ENCODE results near the gene SLC35E1. TPM values are rescaled to one million over a fixed set of nuclear protein-coding genes. Genes with fewer than 3 reads are reported as not detected.

The SLC35E1 gene
- total RNA-seq, 1 donor from 2014 or later, result 26.8 TPM

DNA sequence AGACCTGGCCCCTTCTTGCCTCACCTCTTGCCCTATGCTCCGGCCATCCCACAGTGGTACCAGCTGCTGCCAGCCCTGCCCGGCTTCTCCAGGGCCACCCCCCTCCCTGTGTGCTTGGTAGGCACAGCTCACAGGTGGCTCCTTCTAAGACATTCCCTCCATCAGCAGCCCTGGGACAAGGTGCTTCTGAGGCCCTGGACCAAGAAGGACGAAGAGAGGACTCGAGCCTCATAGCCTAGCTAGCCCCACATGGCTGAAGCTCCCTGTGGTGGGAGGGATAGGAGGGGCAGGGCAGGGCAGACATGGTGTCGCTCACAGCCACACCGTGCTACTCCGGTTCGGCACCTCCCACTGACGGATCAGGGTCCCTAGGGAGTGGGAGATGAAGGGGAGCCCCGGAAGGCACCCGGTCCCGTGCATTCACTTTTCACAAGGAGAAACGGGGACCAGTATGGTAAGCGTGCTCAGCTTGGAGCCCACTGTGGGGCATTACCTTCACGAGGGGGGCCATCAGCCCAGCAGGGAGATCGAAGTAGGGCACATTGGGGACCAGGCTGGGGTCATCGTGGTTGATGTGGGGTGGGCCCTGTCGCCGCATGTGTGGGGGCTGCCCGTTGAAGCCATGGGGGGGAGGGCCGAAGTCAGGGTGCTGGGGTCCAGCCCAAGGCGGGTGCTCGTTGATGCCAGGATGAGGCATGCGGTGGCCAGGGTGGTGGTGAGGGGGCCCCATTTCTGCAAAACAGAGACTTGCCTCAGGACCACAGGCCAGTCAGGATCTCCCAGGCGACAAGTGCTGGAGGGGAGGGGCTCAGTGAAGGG lies 49.4 kb downstream of the SLC35E1 start:
- no peaks in the 10 kb centered on the region for H3K9me3 ChIP-seq (replicated peaks)
- H3K4me1 ChIP-seq, result peaks cover 4% of the 10 kb centered on the region
- H3K27me3 ChIP-seq (ENCODE audit: low read depth), result no peaks in the 10 kb centered on the region
- TF ChIP-seq CTCF (IDR thresholded peaks at IDR 0.05; ENCODE audit: borderline replicate concordance), result no peak
- intact Hi-C loops (cut with micrococcal nuclease), result no loop called here
- no peak overlapping the region for H3K27ac ChIP-seq (replicated peaks)
- H3K36me3 ChIP-seq, result peaks cover 99% of the 10 kb centered on the region
- DNase-seq, result no peak
- H3K4me3 ChIP-seq, result no peak overlapping the region

- intact Hi-C loops (cut with micrococcal nuclease), result no loop called here
- H3K36me3 ChIP-seq, result peaks cover 99% of the 10 kb centered on the region
- TF ChIP-seq CTCF (IDR thresholded peaks at IDR 0.05; ENCODE audit: borderline replicate concordance), result no peak
- no peak for DNase-seq
- H3K27me3 ChIP-seq (ENCODE audit: low read depth), result no peaks in the 10 kb centered on the region
- peaks cover 2% of the 10 kb centered on the region for H3K4me1 ChIP-seq
- H3K27ac ChIP-seq (replicated peaks), result no peak overlapping the region
- no peaks in the 10 kb centered on the region for H3K9me3 ChIP-seq (replicated peaks)
- H3K4me3 ChIP-seq, result no peak overlapping the region
Observed at GRCh38 chr19:16521715-16522289, 50.4 kb downstream of the SLC35E1 start.

DNA sequence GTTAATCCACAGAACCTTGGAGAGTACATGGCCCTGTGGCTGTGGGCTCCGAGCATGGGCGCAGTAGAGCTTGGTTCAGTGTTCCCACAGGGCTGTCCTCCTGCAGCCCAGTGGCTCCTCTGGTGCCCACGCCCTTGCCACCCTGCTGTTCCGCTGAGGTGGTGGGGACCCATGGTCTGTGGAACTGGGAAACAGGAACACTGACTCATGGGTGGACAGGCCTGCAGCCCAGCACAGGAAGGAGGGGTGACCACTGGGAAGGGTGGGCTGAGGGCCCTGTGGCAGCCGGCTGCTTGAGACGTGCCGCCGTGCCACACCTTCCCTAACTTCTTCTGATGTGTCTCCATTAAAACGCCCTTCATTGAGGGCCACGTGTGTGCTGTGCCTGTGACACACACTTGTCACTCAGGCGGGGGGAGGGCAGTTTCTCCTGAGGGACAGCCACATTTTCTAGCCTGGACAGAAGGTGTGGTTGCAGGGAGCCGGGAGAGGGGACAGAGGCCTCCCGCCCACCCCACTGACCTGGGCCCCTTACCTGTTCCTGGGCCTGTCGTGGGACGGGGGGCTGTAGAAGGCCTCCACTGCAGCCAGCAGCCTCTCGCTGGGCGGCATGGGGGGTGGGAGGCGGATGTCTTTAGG lies 51.1 kb downstream of the SLC35E1 start:
- no peak for DNase-seq
- peaks cover 98% of the 10 kb centered on the region for H3K36me3 ChIP-seq
- H3K4me1 ChIP-seq, result no peaks in the 10 kb centered on the region
- TF ChIP-seq CTCF (IDR thresholded peaks at IDR 0.05; ENCODE audit: borderline replicate concordance), result no peak
- H3K27ac ChIP-seq (replicated peaks), result no peak overlapping the region
- H3K4me3 ChIP-seq, result no peak overlapping the region
- intact Hi-C loops (cut with micrococcal nuclease), result no loop called here
- no peaks in the 10 kb centered on the region for H3K27me3 ChIP-seq (ENCODE audit: low read depth)
- H3K9me3 ChIP-seq (replicated peaks), result no peaks in the 10 kb centered on the region

DNA sequence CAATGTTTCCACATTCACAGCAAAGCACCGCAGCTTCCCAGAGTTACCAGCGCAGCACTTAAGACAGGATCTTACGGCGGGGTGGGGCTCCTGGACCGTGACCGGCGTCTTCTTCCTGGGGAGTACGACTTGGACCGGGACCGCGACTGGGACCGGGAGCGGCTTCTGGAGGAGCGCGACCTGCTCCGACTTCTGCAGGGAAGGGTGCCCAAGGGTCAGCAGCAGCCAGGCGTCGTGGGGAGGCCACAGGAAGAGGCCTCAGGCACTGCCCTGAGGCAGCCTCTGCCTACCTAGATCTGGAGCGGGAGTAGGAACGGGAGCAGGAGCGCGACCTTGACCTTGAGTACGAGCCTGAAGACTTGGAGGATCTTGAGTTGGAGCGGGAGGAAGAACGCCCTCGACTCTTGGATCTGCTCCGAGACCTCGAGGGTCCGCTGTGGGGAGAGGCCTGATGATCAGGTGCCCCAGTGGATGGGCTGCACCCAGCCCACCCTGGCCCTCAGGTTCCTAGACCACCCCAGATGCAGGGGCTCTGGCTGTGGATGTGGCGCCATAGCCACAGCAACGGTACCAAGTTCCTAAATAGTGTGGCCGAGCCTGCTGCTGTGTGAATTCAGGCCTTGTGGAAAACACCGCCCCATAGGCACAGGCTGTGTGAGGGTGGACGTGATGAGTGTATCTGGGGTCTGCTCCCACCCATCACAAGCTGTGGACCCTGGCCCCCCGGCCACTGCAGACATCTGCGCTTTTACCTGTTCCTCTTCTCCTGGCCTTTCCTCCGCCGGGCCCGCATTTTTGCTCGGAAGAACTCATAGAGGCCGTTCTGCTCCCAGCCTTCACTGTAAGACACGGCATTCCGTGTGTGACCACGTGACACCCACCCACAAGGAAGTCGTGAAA lies 51.9 kb downstream of the SLC35E1 start:
- H3K4me1 ChIP-seq, result no peaks in the 10 kb centered on the region
- no peak for DNase-seq
- no peaks in the 10 kb centered on the region for H3K27me3 ChIP-seq (ENCODE audit: low read depth)
- intact Hi-C loops (cut with micrococcal nuclease), result no loop called here
- no peak overlapping the region for H3K27ac ChIP-seq (replicated peaks)
- H3K4me3 ChIP-seq, result no peak overlapping the region
- peaks cover 93% of the 10 kb centered on the region for H3K36me3 ChIP-seq
- H3K9me3 ChIP-seq (replicated peaks), result no peaks in the 10 kb centered on the region
- no peak for TF ChIP-seq CTCF (IDR thresholded peaks at IDR 0.05; ENCODE audit: borderline replicate concordance)

DNA sequence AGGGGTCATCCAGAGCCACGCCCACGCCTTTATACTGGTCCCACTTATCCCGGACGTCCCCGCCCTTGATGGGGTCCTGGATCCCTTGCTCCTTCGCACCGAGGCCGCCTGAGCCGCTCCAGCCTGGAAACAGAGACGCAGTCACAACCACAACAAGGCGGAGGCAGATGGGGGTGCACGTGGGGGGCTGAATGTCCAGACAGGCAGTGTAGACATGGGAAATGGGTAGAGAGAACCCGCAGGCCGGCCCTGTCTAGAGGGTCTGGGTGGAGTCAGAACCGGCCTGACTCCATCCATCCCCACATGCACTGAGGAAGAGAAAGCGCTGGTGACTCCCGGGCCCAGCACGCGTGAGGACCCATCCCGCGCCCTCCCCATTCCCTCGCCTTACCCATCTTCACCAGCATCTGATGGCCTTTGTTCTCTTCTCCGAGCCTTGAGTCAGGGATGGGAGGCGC lies 53.0 kb downstream of the SLC35E1 start:
- Histone ChIP-seq H3K9me3 (replicated peaks) (no peaks in the 10 kb centered on the region), H3K4me3 (no peak overlapping the region), H3K27me3 (ENCODE audit: low read depth) (no peaks in the 10 kb centered on the region), H3K36me3 (peaks cover 91% of the 10 kb centered on the region), H3K4me1 (no peaks in the 10 kb centered on the region), H3K27ac (replicated peaks) (no peak overlapping the region)
- intact Hi-C loops (cut with micrococcal nuclease), result no loop called here
- no peak for TF ChIP-seq CTCF (IDR thresholded peaks at IDR 0.05; ENCODE audit: borderline replicate concordance)
- DNase-seq, result no peak

Data from left ventricle myocardium inferior (tissue), 1 donor.